Mammary epithelial cell (primary cell): ENCODE data around the gene BLACAT1.

Experiments
- CTCF ChIP-seq, 2 donors: IDR thresholded peaks in 1 of 2; conservative IDR thresholded peaks in 1 of 2; 2 replicates each; pipeline ENCODE4 v1.5.1; 2011 to 2012; ENCODE audit warnings: inconsistent platforms in 2 of 2, low read length in 2 of 2, mild to moderate bottlenecking in 2 of 2, control low read depth in 1 of 2, low read depth in 1 of 2; ENCODE audit not compliant: insufficient read depth in 1 of 2; ENCODE audit errors: extremely low read depth in 1 of 2
- EZH2 ChIP-seq: IDR thresholded peaks from 2 replicates; pipeline ENCODE4 v1.6.1; 2012; ENCODE audit warnings: low read length, inconsistent platforms, borderline replicate concordance

GRCh38 chr1:205436776-205437410 is 19.0 kb downstream of the BLACAT1 start:
- TF ChIP-seq CTCF (conservative IDR thresholded peaks at IDR 0.05 in 1 of 2, IDR thresholded peaks at IDR 0.05 in 1 of 2; ENCODE audit: extremely low read depth in 1 of 2, insufficient read depth in 1 of 2, low read depth in 1 of 2, low read length in 2 of 2), result no peak
- TF ChIP-seq EZH2, result no peak
